OCI-LY1 (cell line): ENCODE data around the gene NCAM1.

Experiments used
- CTCF ChIP-seq: fragments of 200-600 bp; sonication (generic), shearing (Covaris generic); IDR thresholded peaks from 2 replicates; pipeline ENCODE4 v1.5.1; 2017; ENCODE audit warnings: mild to moderate bottlenecking, antibody characterized with exemption, low read length, moderate library complexity, mixed read lengths
- EZH2 ChIP-seq: fragments of 200-600 bp; sonication (generic), shearing (Covaris generic); IDR thresholded peaks from 2 replicates; pipeline ENCODE4 v1.8.0; 2017; ENCODE audit warnings: borderline replicate concordance, mixed run types, mild to moderate bottlenecking, antibody characterized with exemption, low read length, moderate library complexity, mixed read lengths

GRCh38 chr11:113198972-113199661 is 237.9 kb downstream of the NCAM1 start:
- TF ChIP-seq CTCF, result no peak
- TF ChIP-seq EZH2, result no peak
